GM21717 (cell line): ENCODE results near the gene RNF227.

Experiments used
- ATAC-seq: cut with Tn5 transposase; IDR thresholded peaks from one replicate; pipeline ENCODE4 v1.9.1; 2021; ENCODE audit warnings: mild to moderate bottlenecking, moderate library complexity; ENCODE audit not compliant: unreplicated experiment

RNF227 gene

GRCh38 chr17:7930841-7931631 lies 14.9 kb upstream of the RNF227 start:
- ATAC-seq = no peak

GRCh38 chr17:7929158-7930023 lies 13.3 kb upstream of the RNF227 start, which contains the start of gene KCNAB3:
KCNAB3 (minus strand) TSS chr17:7929856; CDS start chr17:7929435, 421 bp downstream.
- no peak for ATAC-seq

GRCh38 chr17:7927596-7927995 lies 11.5 kb upstream of the RNF227 start:
- ATAC-seq = no peak

GRCh38 chr17:7922845-7923628 lies 6.9 kb upstream of the RNF227 start:
- no peak for ATAC-seq

DNA sequence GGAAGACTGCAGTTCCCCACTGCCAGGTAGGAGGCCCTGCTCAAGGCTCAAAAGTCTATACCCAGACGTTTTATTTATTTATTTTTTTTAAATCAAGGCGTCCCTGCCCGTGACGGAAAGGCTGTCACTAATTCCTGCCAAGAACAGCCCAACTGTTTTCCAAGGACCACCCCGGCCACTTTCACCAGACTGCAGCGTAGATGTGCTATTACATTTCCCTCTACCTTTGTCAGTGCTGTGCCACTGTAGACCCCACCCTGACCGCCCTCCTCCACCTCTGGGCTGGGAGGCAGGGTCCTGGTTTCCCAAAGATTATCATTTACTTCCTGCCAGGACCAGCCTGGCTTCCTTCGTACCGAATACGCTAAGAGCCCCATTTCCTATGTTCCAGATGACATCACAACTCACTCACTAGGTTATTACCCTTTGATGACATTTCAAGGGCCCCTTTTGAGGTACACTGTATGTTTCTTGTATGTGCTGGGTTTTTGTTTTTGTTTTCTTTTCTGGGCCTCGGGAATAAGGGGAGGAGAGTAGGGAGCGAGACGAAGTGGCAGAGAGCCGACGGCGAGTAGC lies 6.3 kb upstream of the RNF227 start:
- ATAC-seq = no peak

DNA sequence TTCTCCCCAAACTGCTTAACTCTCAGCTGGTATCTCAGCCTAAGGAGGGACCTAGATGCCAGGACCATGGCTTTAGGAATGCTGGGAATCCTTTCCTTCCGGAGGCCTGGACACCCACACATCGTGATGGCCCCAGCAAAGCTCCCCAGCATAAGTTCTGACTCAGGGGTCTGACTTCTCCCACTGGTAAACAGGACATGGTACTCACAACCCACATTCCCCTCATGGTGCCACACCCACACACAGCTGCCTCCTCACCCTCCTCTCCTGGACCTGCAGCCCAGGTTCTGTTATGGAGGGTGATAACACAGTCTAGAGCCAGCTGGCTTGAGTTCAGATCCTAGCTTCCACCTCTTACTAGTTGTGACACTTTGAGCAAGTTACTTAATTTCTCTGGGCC lies 719 bp upstream of the RNF227 start:
- ATAC-seq = no peak

- ATAC-seq = no peak
Measured at GRCh38 chr17:7916385-7916682, 245 bp upstream of the RNF227 start.

DNA sequence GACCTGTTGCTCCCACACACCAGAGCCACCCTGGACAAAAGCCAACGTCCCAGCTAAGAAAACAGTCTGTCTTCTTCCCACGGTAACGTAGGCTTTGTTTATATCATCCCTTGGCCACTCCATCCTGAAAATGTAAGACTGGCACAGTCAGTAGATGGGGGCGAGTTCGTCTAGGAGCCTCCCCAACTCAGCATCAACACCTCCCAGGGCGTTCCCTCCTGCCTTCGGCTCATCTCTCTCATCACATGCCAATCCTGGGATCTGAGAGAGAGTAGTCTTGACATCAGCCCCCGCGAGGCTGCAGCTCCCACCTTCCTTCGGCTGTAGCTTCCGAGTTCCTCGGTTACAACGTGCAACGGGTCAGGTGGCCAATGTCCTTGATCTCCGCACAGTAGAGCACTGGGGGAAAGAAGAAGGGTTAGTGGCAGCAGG lies 894 bp downstream of the RNF227 start:
- peak; percentile 2 for ATAC-seq

- ATAC-seq = no peak
Measured at GRCh38 chr17:7912927-7913524, 3.1 kb downstream of the RNF227 start.

- no peak for ATAC-seq
Measured at GRCh38 chr17:7911116-7911515, 5.0 kb downstream of the RNF227 start.

DNA sequence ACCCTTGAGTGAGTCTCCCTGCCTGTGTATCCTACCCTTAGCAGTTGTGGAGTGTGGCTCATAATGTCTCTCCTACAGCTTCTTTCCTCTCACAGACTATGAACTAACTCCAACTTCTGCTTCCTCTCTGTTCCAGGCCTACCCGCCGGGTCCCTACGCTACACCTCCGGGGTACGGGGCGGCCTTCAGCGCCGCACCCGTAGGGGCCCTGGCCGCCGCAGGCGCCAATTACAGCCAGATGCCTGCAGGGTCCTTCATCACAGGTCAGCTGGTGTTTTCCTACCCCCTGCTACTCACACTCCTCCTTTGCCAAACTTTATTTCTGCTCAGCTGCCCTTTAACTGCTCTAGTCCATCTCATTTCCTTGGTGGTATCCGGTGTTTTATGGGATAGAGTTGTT lies 5.4 kb downstream of the RNF227 start:
- ATAC-seq = no peak

DNA sequence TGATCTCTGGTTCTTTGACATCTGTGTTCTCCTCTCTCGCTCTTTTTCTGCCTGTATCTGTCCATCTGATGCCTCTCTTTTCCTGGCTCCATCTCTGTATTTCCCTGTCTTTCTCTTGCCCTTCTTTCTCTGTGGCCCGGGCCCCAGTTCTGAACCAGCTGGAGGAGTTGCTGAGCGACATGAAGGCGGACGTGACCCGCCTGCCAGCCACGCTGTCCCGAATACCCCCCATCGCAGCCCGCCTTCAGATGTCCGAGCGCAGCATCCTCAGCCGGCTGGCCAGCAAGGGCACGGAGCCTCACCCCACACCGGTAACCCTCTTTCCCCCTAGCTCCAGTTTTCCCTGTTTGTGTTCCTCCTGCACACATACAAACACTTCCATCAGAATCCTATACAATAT lies 5.8 kb downstream of the RNF227 start:
- ATAC-seq = no peak

GRCh38 chr17:7909089-7909488 lies 7.0 kb downstream of the RNF227 start:
- no peak for ATAC-seq

DNA sequence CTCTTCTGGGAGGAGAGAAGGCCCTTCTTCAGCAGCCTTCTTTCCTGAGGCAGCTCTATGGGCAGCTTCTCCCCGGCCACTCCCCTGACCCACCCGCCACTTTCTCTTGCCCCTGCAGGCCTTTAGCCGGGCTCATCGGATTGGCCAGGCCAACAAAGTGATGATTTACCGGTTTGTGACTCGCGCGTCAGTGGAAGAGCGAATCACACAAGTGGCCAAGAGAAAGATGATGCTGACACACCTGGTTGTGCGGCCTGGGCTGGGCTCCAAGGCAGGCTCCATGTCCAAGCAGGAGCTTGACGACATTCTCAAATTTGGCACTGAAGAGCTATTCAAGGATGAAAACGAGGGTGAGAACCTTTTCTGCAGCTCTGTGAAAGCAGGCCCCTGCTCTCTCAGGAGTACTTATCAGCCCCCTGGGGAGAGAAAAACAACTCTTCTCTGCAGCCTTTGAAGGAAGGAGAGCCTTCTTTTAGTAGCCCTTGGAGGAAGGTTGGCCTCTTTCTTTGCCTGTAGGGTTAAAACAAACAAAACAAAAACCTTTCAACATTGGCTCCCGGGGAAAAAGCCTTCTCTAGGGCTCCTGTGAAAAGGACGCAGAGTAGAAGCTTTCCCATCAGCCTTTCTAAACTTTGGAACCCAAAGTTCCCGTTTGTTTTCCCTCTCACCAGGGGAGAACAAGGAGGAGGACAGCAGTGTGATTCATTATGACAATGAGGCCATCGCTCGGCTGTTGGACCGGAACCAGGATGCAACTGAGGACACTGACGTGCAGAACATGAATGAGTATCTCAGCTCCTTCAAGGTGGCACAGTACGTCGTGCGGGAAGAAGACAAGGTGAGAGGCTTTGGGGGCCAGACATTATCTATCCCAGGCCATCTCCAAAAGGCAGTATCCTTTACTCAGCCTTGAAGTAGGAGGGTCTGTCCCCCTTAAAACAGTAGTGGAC lies 12.7 kb downstream of the RNF227 start:
- ATAC-seq = no peak

DNA sequence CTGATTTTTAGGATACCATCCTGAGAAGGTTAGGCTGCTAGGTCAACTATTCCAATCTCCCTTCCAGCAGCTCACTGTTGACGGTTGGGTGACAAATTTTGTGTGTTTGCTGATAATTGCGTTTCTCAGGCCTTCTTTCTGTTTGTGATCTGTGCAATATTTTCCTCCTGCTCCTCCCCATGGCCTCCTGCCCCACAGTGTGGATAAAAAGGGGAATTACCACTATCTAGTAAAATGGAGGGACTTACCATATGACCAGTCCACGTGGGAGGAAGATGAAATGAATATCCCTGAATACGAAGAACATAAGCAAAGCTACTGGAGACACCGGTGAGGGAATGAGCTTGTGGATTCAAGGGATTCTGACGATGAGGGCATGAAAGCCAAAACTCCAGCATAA lies 18.3 kb downstream of the RNF227 start:
- ATAC-seq = no peak

GRCh38 chr17:7897090-7897489 lies 19.0 kb downstream of the RNF227 start:
- no peak for ATAC-seq

DNA sequence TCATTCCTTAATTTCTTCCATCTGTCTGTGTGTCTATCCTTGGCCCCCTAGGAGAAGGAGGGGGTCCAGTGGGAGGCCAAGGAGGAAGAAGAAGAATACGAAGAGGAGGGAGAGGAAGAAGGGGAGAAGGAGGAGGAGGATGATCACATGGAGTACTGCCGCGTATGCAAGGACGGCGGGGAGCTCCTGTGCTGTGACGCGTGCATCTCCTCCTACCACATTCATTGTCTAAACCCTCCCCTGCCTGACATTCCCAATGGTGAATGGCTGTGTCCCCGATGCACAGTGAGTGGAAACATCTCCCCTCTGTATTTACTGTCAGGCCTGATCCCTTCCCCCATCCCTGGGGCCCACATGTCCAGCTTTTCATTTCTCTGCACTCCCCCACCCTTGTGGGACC lies 21.2 kb downstream of the RNF227 start:
- ATAC-seq = no peak

- ATAC-seq = no peak
Measured at GRCh38 chr17:7894226-7894625, 21.9 kb downstream of the RNF227 start.

GRCh38 chr17:7893187-7893880 lies 22.8 kb downstream of the RNF227 start:
- ATAC-seq = no peak
